MG63 (cell line): ENCODE results near the gene TOP2A. TPM values are rescaled to one million over a fixed set of nuclear protein-coding genes. Genes with fewer than 3 reads are reported as not detected.

Experiments used
- DNase-seq: peaks from one replicate; pipeline ENCODE4 v3.0.0-alpha.2; 2020
- H3K27me3 ChIP-seq: fragments of 250-450 bp; sonication (Bioruptor Pico); 2 replicates; pipeline ENCODE4 v1.5.1; 2020; ENCODE audit warnings: mild to moderate bottlenecking, moderate library complexity
- H3K36me3 ChIP-seq: fragments of 250-450 bp; sonication (Bioruptor Pico); 2 replicates; pipeline ENCODE4 v1.5.1; 2020; ENCODE audit warnings: mild to moderate bottlenecking, moderate library complexity
- H3K4me3 ChIP-seq: fragments of 250-450 bp; sonication (Bioruptor Pico); 2 replicates; pipeline ENCODE4 v1.5.1; 2020; ENCODE audit warnings: mild to moderate bottlenecking, moderate library complexity
- H3K9me3 ChIP-seq: fragments of 250-450 bp; sonication (Bioruptor Pico); 2 replicates; pipeline ENCODE4 v1.5.1; 2020; ENCODE audit warnings: mild to moderate bottlenecking, moderate library complexity
- total RNA-seq: library from RNA; depleted of rRNA; stranded (reverse); fragments of >200 nt; shearing (Covaris generic); gene quantifications from 2 replicates; pipeline ENCODE4 v1.2.3, GENCODE V29; 2014; ENCODE audit warnings: low replicate concordance

Gene TOP2A
- total RNA-seq, 1 experiment from 2014 or later, result 138 TPM

GRCh38 chr17:40360091-40360490 is 57.6 kb downstream of the TOP2A start:
- no peak overlapping the region for H3K4me3 ChIP-seq
- no peaks in the 10 kb centered on the region for H3K9me3 ChIP-seq
- no peaks in the 10 kb centered on the region for H3K27me3 ChIP-seq
- DNase-seq, result no peak
- H3K36me3 ChIP-seq, result peaks cover 10% of the 10 kb centered on the region

GRCh38 chr17:40358323-40359038 is 59.2 kb downstream of the TOP2A start:
- H3K9me3 ChIP-seq, result no peaks in the 10 kb centered on the region
- no peak overlapping the region; the same call in 1 of the 2 replicates for H3K4me3 ChIP-seq
- H3K27me3 ChIP-seq, result no peaks in the 10 kb centered on the region
- H3K36me3 ChIP-seq, result peaks cover 26% of the 10 kb centered on the region
- DNase-seq, result peak; percentile 79

GRCh38 chr17:40356990-40357881 is 60.5 kb downstream of the TOP2A start:
- DNase-seq, result no peak
- Histone ChIP-seq H3K9me3 (no peaks in the 10 kb centered on the region), H3K27me3 (no peaks in the 10 kb centered on the region), H3K4me3 (no peak overlapping the region), H3K36me3 (peaks cover 39% of the 10 kb centered on the region)

- H3K27me3 ChIP-seq, result no peaks in the 10 kb centered on the region
- H3K36me3 ChIP-seq, result peaks cover 45% of the 10 kb centered on the region
- DNase-seq, result no peak
- H3K4me3 ChIP-seq, result no peak overlapping the region
- H3K9me3 ChIP-seq, result no peaks in the 10 kb centered on the region
Measured at GRCh38 chr17:40355804-40356758, 61.6 kb downstream of the TOP2A start.

GRCh38 chr17:40355123-40355803 is 62.4 kb downstream of the TOP2A start:
- H3K9me3 ChIP-seq, result no peaks in the 10 kb centered on the region
- H3K4me3 ChIP-seq, result no peak overlapping the region
- DNase-seq, result peak; percentile 50
- H3K27me3 ChIP-seq, result no peaks in the 10 kb centered on the region
- H3K36me3 ChIP-seq, result peaks cover 45% of the 10 kb centered on the region

- Histone ChIP-seq H3K4me3 (no peak overlapping the region), H3K36me3 (peaks cover 52% of the 10 kb centered on the region), H3K9me3 (no peaks in the 10 kb centered on the region), H3K27me3 (no peaks in the 10 kb centered on the region)
- no peak for DNase-seq
Measured at GRCh38 chr17:40354221-40355122, 63.2 kb downstream of the TOP2A start.

- H3K27me3 ChIP-seq, result no peaks in the 10 kb centered on the region
- H3K36me3 ChIP-seq, result peaks cover 66% of the 10 kb centered on the region
- H3K9me3 ChIP-seq, result no peaks in the 10 kb centered on the region
- DNase-seq, result no peak
- no peak overlapping the region for H3K4me3 ChIP-seq
Measured at GRCh38 chr17:40352779-40353394, 64.8 kb downstream of the TOP2A start.

- H3K36me3 ChIP-seq, result peaks cover 66% of the 10 kb centered on the region
- no peaks in the 10 kb centered on the region for H3K9me3 ChIP-seq
- no peak overlapping the region for H3K4me3 ChIP-seq
- H3K27me3 ChIP-seq, result no peaks in the 10 kb centered on the region
- DNase-seq, result no peak
Measured at GRCh38 chr17:40352237-40352778, 65.4 kb downstream of the TOP2A start.

GRCh38 chr17:40351359-40352236 is 66.1 kb downstream of the TOP2A start:
- H3K27me3 ChIP-seq, result no peaks in the 10 kb centered on the region
- H3K4me3 ChIP-seq, result no peak overlapping the region
- no peak for DNase-seq
- H3K9me3 ChIP-seq, result no peaks in the 10 kb centered on the region
- peaks cover 66% of the 10 kb centered on the region for H3K36me3 ChIP-seq

GRCh38 chr17:40350689-40351358 is 66.9 kb downstream of the TOP2A start:
- Histone ChIP-seq H3K36me3 (peaks cover 63% of the 10 kb centered on the region), H3K27me3 (no peaks in the 10 kb centered on the region), H3K9me3 (no peaks in the 10 kb centered on the region), H3K4me3 (no peak overlapping the region)
- no peak for DNase-seq

GRCh38 chr17:40349895-40350688 is 67.6 kb downstream of the TOP2A start:
- Histone ChIP-seq H3K9me3 (no peaks in the 10 kb centered on the region), H3K4me3 (no peak overlapping the region), H3K27me3 (no peaks in the 10 kb centered on the region), H3K36me3 (peaks cover 56% of the 10 kb centered on the region)
- no peak for DNase-seq

GRCh38 chr17:40349477-40349894 is 68.2 kb downstream of the TOP2A start:
- Histone ChIP-seq H3K27me3 (no peaks in the 10 kb centered on the region), H3K36me3 (peaks cover 50% of the 10 kb centered on the region), H3K9me3 (no peaks in the 10 kb centered on the region), H3K4me3 (no peak overlapping the region)
- DNase-seq, result no peak
